Measurements from ENCODE around the gene KCNJ16.

KCNJ16 gene

DNA sequence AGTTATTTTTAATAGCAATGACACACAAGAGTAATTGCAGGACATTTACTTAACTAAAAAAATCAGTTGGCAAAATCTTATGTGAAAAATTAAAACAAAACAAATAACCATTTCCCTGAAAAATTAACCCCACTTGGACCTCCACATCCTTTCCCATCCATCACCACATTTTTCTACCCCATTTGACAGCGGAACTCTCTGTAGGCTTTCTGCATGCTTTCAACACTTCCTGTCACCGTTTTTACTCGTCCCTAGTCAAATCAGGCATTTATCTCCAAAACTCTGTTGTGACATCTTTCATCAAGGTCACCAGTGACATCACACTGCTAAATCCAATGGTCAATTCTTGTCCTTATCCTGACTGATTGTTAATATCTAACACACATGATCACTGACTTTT lies 27.5 kb downstream of the KCNJ16 start:
- H3K4me1 ChIP-seq (ENCODE audit: insufficient read depth, low read length, poor library complexity, severe bottlenecking) = peaks cover 28% of the 10 kb centered on the region
- no peaks in the 10 kb centered on the region for H3F3A ChIP-seq (ENCODE audit: low read depth)
- H3K9me3 ChIP-seq (ENCODE audit: insufficient read depth, low read depth, low read length) = no peaks in the 10 kb centered on the region
- H3K79me2 ChIP-seq (ENCODE audit: insufficient read depth, low read length) = no peaks in the 10 kb centered on the region
- no peak overlapping the region for H3K9ac ChIP-seq (ENCODE audit: low read depth, low read length, poor library complexity, severe bottlenecking)
- no peaks in the 10 kb centered on the region for H3K36me3 ChIP-seq (ENCODE audit: insufficient read depth, low read length)
- no peaks in the 10 kb centered on the region for H4K20me1 ChIP-seq (ENCODE audit: insufficient read depth, low read length, poor library complexity, severe bottlenecking)
- no peaks in the 10 kb centered on the region for H3K27me3 ChIP-seq (ENCODE audit: insufficient read depth, low read length, poor library complexity, severe bottlenecking)
- TF ChIP-seq, protein P1, sequence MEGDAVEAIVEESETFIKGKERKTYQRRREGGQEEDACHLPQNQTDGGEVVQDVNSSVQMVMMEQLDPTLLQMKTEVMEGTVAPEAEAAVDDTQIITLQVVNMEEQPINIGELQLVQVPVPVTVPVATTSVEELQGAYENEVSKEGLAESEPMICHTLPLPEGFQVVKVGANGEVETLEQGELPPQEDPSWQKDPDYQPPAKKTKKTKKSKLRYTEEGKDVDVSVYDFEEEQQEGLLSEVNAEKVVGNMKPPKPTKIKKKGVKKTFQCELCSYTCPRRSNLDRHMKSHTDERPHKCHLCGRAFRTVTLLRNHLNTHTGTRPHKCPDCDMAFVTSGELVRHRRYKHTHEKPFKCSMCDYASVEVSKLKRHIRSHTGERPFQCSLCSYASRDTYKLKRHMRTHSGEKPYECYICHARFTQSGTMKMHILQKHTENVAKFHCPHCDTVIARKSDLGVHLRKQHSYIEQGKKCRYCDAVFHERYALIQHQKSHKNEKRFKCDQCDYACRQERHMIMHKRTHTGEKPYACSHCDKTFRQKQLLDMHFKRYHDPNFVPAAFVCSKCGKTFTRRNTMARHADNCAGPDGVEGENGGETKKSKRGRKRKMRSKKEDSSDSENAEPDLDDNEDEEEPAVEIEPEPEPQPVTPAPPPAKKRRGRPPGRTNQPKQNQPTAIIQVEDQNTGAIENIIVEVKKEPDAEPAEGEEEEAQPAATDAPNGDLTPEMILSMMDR (conservative IDR thresholded peaks at IDR 0.05; ENCODE audit: low read length) = no peak
- no peak for TF ChIP-seq EZH2phosphoT487 (IDR thresholded peaks at IDR 0.05; ENCODE audit: borderline replicate concordance)
- no peak overlapping the region for H2AFZ ChIP-seq (ENCODE audit: low read length)
- H3K9me2 ChIP-seq (replicated peaks; ENCODE audit: low read depth, low read length) = no peaks in the 10 kb centered on the region
- H3K4me2 ChIP-seq (ENCODE audit: low read depth, low read length, poor library complexity, severe bottlenecking) = no peak overlapping the region
- no peak overlapping the region for H3K4me3 ChIP-seq (ENCODE audit: low read length, poor library complexity, severe bottlenecking)

DNA sequence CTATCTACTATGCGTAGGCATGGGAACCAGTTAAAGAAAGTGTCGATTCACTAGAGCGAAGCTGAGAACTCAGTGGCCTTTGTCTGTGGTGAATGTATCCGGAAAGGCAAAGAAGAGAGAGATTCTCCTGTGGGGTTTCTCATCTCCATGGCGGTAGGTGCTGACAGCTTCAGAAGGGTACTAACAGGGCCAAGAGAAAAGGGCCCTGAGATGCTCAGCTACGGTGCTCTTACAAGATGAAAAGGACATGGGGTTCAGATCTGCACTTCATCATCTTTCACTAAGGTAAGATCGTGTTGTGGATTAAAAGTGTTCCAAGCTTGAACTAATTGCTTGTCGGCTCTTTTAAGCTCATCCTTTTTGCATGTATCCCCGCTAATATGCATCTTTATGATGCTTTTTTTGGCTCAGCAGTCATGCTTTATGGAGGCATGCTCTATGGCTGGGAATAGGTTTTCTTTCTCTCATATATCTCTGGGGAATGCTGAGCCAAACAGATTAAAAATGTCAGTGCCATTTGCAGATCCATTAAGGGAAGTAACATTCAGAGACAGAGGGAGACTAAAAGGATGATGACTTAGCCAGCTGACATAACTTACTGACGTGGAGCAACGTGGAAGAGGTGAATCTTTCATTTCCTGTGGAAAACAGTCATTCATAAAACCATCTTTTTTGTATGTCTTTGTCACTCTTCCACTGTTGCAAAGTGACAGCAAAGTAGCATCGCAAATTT lies 29.9 kb downstream of the KCNJ16 start:
- Histone ChIP-seq H3K9ac (ENCODE audit: low read depth, low read length, poor library complexity, severe bottlenecking) (no peak overlapping the region), H3K4me3 (ENCODE audit: low read length, poor library complexity, severe bottlenecking) (no peak overlapping the region), H4K20me1 (ENCODE audit: insufficient read depth, low read length, poor library complexity, severe bottlenecking) (no peaks in the 10 kb centered on the region), H3K4me2 (ENCODE audit: low read depth, low read length, poor library complexity, severe bottlenecking) (no peak overlapping the region), H3K36me3 (ENCODE audit: insufficient read depth, low read length) (no peaks in the 10 kb centered on the region), H3K79me2 (ENCODE audit: insufficient read depth, low read length) (no peaks in the 10 kb centered on the region), H3K27me3 (ENCODE audit: insufficient read depth, low read length, poor library complexity, severe bottlenecking) (no peaks in the 10 kb centered on the region), H3F3A (ENCODE audit: low read depth) (no peaks in the 10 kb centered on the region), H3K4me1 (ENCODE audit: insufficient read depth, low read length, poor library complexity, severe bottlenecking) (peaks cover 10% of the 10 kb centered on the region), H3K9me2 (replicated peaks; ENCODE audit: low read depth, low read length) (no peaks in the 10 kb centered on the region), H3K9me3 (ENCODE audit: insufficient read depth, low read depth, low read length) (no peaks in the 10 kb centered on the region), H2AFZ (ENCODE audit: low read length) (no peak overlapping the region)
- TF ChIP-seq EZH2phosphoT487 (IDR thresholded peaks at IDR 0.05; ENCODE audit: borderline replicate concordance) = no peak
- TF ChIP-seq, protein P1 (conservative IDR thresholded peaks at IDR 0.05; ENCODE audit: low read length) = no peak

DNA sequence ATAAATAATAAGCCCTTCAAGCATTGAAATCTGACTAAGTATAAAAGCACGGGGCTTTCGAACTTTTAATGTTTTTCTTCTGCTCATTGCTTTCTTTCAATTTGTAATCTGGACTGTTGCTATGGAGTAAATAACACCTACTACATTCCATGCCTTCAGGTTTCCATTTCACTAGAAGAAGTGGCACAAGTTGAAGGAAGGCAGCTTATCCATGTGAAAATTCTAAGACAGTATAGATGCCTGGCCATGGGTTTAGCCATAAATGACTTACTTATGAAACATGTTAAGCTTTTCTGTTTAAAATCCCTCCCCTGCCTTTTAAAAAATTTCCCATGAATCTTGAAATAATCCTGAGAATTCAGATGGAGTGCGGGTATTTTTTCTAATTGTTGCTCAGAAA lies 30.6 kb downstream of the KCNJ16 start:
- H4K20me1 ChIP-seq (ENCODE audit: insufficient read depth, low read length, poor library complexity, severe bottlenecking) = no peaks in the 10 kb centered on the region
- TF ChIP-seq, protein P1 (conservative IDR thresholded peaks at IDR 0.05; ENCODE audit: low read length) = no peak
- TF ChIP-seq EZH2phosphoT487 (IDR thresholded peaks at IDR 0.05; ENCODE audit: borderline replicate concordance) = no peak
- H3K4me1 ChIP-seq (ENCODE audit: insufficient read depth, low read length, poor library complexity, severe bottlenecking) = peaks cover 4% of the 10 kb centered on the region
- H3K9me2 ChIP-seq (replicated peaks; ENCODE audit: low read depth, low read length) = no peaks in the 10 kb centered on the region
- H3F3A ChIP-seq (ENCODE audit: low read depth) = no peaks in the 10 kb centered on the region
- H3K4me3 ChIP-seq (ENCODE audit: low read length, poor library complexity, severe bottlenecking) = no peak overlapping the region
- no peak overlapping the region for H2AFZ ChIP-seq (ENCODE audit: low read length)
- H3K36me3 ChIP-seq (ENCODE audit: insufficient read depth, low read length) = no peaks in the 10 kb centered on the region
- H3K9me3 ChIP-seq (ENCODE audit: insufficient read depth, low read depth, low read length) = no peaks in the 10 kb centered on the region
- H3K27me3 ChIP-seq (ENCODE audit: insufficient read depth, low read length, poor library complexity, severe bottlenecking) = no peaks in the 10 kb centered on the region
- H3K79me2 ChIP-seq (ENCODE audit: insufficient read depth, low read length) = no peaks in the 10 kb centered on the region
- H3K9ac ChIP-seq (ENCODE audit: low read depth, low read length, poor library complexity, severe bottlenecking) = no peak overlapping the region
- H3K4me2 ChIP-seq (ENCODE audit: low read depth, low read length, poor library complexity, severe bottlenecking) = no peak overlapping the region

Measured in Loucy (cell line).